HepG2 (cell line): ENCODE results near the gene AP2A2. TPM values are rescaled to one million over a fixed set of nuclear protein-coding genes. Genes with fewer than 3 reads are reported as not detected.

Source experiments
- ATF7-NPFF ChIP-seq: sonication (generic); formaldehyde crosslinking; IDR thresholded peaks from 2 replicates; pipeline ENCODE4 v1.8.1; 2023; ENCODE audit warnings: mild to moderate bottlenecking, low read depth, missing genetic modification reagents, moderate library complexity
- HNRNPUL1 ChIP-seq: fragments of 200-400 bp; formaldehyde crosslinking; IDR thresholded peaks from 2 replicates; pipeline ENCODE4 v1.6.1; 2017; ENCODE audit warnings: low read depth, mild to moderate bottlenecking, low read length, moderate library complexity
- JARID2 ChIP-seq: sonication (generic); formaldehyde crosslinking; IDR thresholded peaks from 2 replicates; pipeline ENCODE4 v1.8.1; 2023; ENCODE audit warnings: missing genetic modification reagents, inconsistent platforms; ENCODE audit not compliant: insufficient replicate concordance
- KDM6A ChIP-seq: IDR thresholded peaks from 2 replicates; pipeline ENCODE4 v1.6.1; 2016; ENCODE audit warnings: low read depth
- MAF1 ChIP-seq: sonication (generic); formaldehyde crosslinking; IDR thresholded peaks from 2 replicates; pipeline ENCODE4 v1.5.0; 2020; ENCODE audit warnings: missing genetic modification reagents, borderline replicate concordance
- MAX ChIP-seq: IDR thresholded peaks from 2 replicates; pipeline ENCODE4 v1.6.1; 2012; ENCODE audit warnings: inconsistent platforms
- MXD4 ChIP-seq: IDR thresholded peaks from 2 replicates; pipeline ENCODE4 v1.6.1; 2016; ENCODE audit warnings: mild to moderate bottlenecking, missing biosample characterization, missing genetic modification reagents
- NCOA2 ChIP-seq: sonication (generic); formaldehyde crosslinking; IDR thresholded peaks from 2 replicates; pipeline ENCODE4 v1.8.0; 2022; ENCODE audit warnings: inconsistent platforms
- NONO ChIP-seq, 2 experiments: fragments of 450-650 bp in 1 of 2; sonication (generic) in 1 of 2; formaldehyde crosslinking in 1 of 2; IDR thresholded peaks in 1 of 2; conservative IDR thresholded peaks in 1 of 2; 2 replicates each; pipeline versions ENCODE4 v1.6.1 to v1.8.0; 2017 to 2022; ENCODE audit warnings: mild to moderate bottlenecking in 1 of 2, missing genetic modification reagents in 1 of 2, moderate library complexity in 1 of 2
- PCBP2 ChIP-seq: fragments of 200-400 bp; formaldehyde crosslinking; optimal IDR thresholded peaks from 2 replicates; pipeline ENCODE3; 2018; ENCODE audit warnings: low read length, low read depth; ENCODE audit not compliant: poor library complexity, severe bottlenecking
- PTBP1 ChIP-seq: fragments of 200-400 bp; formaldehyde crosslinking; IDR thresholded peaks from 2 replicates; pipeline ENCODE4 v1.6.1; 2018; ENCODE audit warnings: low read length, low read depth; ENCODE audit not compliant: poor library complexity, severe bottlenecking
- SALL1 ChIP-seq: sonication (generic); formaldehyde crosslinking; IDR thresholded peaks from 2 replicates; pipeline ENCODE4 v1.8.0; 2022; ENCODE audit warnings: mild to moderate bottlenecking, missing genetic modification reagents
- SCMH1 ChIP-seq: sonication (generic); formaldehyde crosslinking; IDR thresholded peaks from 2 replicates; pipeline ENCODE4 v1.9.0; 2021; ENCODE audit warnings: missing genetic modification reagents, mild to moderate bottlenecking, borderline replicate concordance
- SMC3 ChIP-seq: IDR thresholded peaks from 2 replicates; pipeline ENCODE4 v1.6.1; 2011; ENCODE audit warnings: low read length, improper control_type of control experiment
- THAP11 ChIP-seq: IDR thresholded peaks from 2 replicates; pipeline ENCODE4 v1.6.1; 2016; ENCODE audit warnings: missing biosample characterization, missing genetic modification reagents
- TMF1 ChIP-seq: sonication (generic); formaldehyde crosslinking; IDR thresholded peaks from 2 replicates; pipeline ENCODE4 v1.8.1; 2022; ENCODE audit warnings: low read depth, missing genetic modification reagents
- TP53 ChIP-seq: sonication (generic); formaldehyde crosslinking; conservative IDR thresholded peaks from 2 replicates; pipeline ENCODE4 v1.4.0; 2020; ENCODE audit warnings: missing genetic modification reagents
- ZBTB14 ChIP-seq: sonication (generic); formaldehyde crosslinking; IDR thresholded peaks from 2 replicates; pipeline ENCODE4 v1.4.0; 2020; ENCODE audit warnings: missing genetic modification reagents
- ZFP82 ChIP-seq: sonication (generic); formaldehyde crosslinking; IDR thresholded peaks from 2 replicates; pipeline ENCODE4 v1.5.1; 2020; ENCODE audit warnings: mild to moderate bottlenecking, missing genetic modification reagents, borderline replicate concordance
- ZMAT3 ChIP-seq: sonication (generic); formaldehyde crosslinking; conservative IDR thresholded peaks from 2 replicates; pipeline ENCODE4 v1.7.0; 2021; ENCODE audit warnings: missing genetic modification reagents
- ZNF234 ChIP-seq: sonication (generic); formaldehyde crosslinking; conservative IDR thresholded peaks from 2 replicates; pipeline ENCODE4 v1.5.1; 2020; ENCODE audit warnings: mild to moderate bottlenecking, missing genetic modification reagents
- ZNF24 ChIP-seq: fragments of 450-650 bp; IDR thresholded peaks from 2 replicates; pipeline ENCODE4 v1.6.1; 2017; ENCODE audit warnings: antibody characterized with exemption, mild to moderate bottlenecking
- ZNF564 ChIP-seq: sonication (generic); formaldehyde crosslinking; IDR thresholded peaks from 2 replicates; pipeline ENCODE4 v1.8.1; 2023; ENCODE audit warnings: mild to moderate bottlenecking, missing genetic modification reagents
- ZNF639 ChIP-seq: conservative IDR thresholded peaks from 2 replicates; pipeline ENCODE4 v1.6.1; 2018; ENCODE audit warnings: missing genetic modification reagents
- ZNF781 ChIP-seq: sonication (generic); formaldehyde crosslinking; IDR thresholded peaks from 2 replicates; pipeline ENCODE4 v1.5.1; 2020; ENCODE audit warnings: borderline replicate concordance, mild to moderate bottlenecking, missing genetic modification reagents; ENCODE audit errors: not compliant biosample characterization
- ZNF891 ChIP-seq: sonication (generic); formaldehyde crosslinking; IDR thresholded peaks from 2 replicates; pipeline ENCODE4 v1.5.0; 2020; ENCODE audit warnings: mild to moderate bottlenecking, missing genetic modification reagents
- polyA plus RNA-seq, 8 experiments: library from polyadenylated mRNA; depleted of rRNA in 3 of 8; stranded (reverse) in 7 of 8; unstranded in 1 of 8; fragments of >200 nt; fragmentation: Illumina TruSeq in 4 of 8; extraction: Trizol in 4 of 8; gene quantifications; 2 replicates each; pipeline versions ENCODE4 v1.2.1 to v1.2.3, GENCODE V29; 2011 to 2016; ENCODE audit warnings: low read depth in 4 of 8, missing spikeins in 1 of 8, mixed read lengths in 1 of 8; ENCODE audit not compliant: insufficient read depth in 1 of 8
- total RNA-seq, 5 experiments: library from RNA; depleted of rRNA; stranded (reverse); fragments of >200 nt; fragmentation: Illumina TruSeq; extraction: Trizol; gene quantifications; 2 replicates each; pipeline ENCODE4 v1.2.3, GENCODE V29; 2016; ENCODE audit warnings: low read depth in 1 of 5

The AP2A2 gene
- total and polyA plus RNA-seq, 2 of the 13 experiments (the other 11 are each of a cell fraction or from before 2014, with no cell fraction given): 25.7 to 75.7 TPM

- TF ChIP-seq ATF7-NPFF (CRISPR knock-in tag) (no peak; the same call in 1 of the 2 replicates), SCMH1 (CRISPR knock-in tag) (no peak), SALL1 (CRISPR knock-in tag) (peak; percentile 4; the same call in 1 of the 2 replicates), TMF1 (CRISPR knock-in tag) (no peak), NCOA2 (0 out of 2 replicates have a peak, but pooled peaks have one; percentile 10), ZBTB14 (peak; percentile 67), ZMAT3 (CRISPR knock-in tag) (0 out of 2 replicates have a peak, but pooled peaks have one; percentile 39), ZFP82 (CRISPR knock-in tag) (peak; percentile 79; the same call in 1 of the 2 replicates), MAX (peak; percentile 52), ZNF24 (no peak), HNRNPUL1 (no peak), NONO (IDR thresholded peaks at IDR 0.05) (no peak), NONO (CRISPR knock-in tag; conservative IDR thresholded peaks at IDR 0.05) (0 out of 2 replicates have a peak, but pooled peaks have one; percentile 41), THAP11 (CRISPR knock-in tag) (peak; percentile 9; the same call in 1 of the 2 replicates), ZNF639 (CRISPR knock-in tag) (peak; percentile 27), ZNF781 (CRISPR knock-in tag) (no peak), ZNF891 (CRISPR knock-in tag) (peak; percentile 25; the same call in 1 of the 2 replicates), SMC3 (no peak), MAF1 (no peak), PTBP1 (no peak), KDM6A (CRISPR knock-in tag) (no peak), PCBP2 (no peak), JARID2 (CRISPR knock-in tag) (no peak), MXD4 (CRISPR knock-in tag) (peak; percentile 40; the same call in 1 of the 2 replicates), ZNF234 (CRISPR knock-in tag) (no peak), TP53 (no peak), ZNF564 (CRISPR knock-in tag) (no peak)
Observed at GRCh38 chr11:911031-911889, 14.4 kb upstream of the AP2A2 start (continued).
